22Rv1 (cell line): ENCODE results near the gene HES4.

ENCODE experiments used
- H3K27ac ChIP-seq: fragments of 450-650 bp; 2 replicates; pipeline ENCODE4 v1.5.1; 2017
- ZFX ChIP-seq: fragments of 450-650 bp; IDR thresholded peaks from 2 replicates; pipeline ENCODE4 v1.6.1; 2017; ENCODE audit warnings: antibody characterized with exemption, borderline replicate concordance
- TF ChIP-seq, protein P1 (sequence below): fragments of 450-650 bp; IDR thresholded peaks from 2 replicates; pipeline ENCODE4 v1.5.1; 2017; ENCODE audit warnings: mild to moderate bottlenecking

Gene HES4

DNA sequence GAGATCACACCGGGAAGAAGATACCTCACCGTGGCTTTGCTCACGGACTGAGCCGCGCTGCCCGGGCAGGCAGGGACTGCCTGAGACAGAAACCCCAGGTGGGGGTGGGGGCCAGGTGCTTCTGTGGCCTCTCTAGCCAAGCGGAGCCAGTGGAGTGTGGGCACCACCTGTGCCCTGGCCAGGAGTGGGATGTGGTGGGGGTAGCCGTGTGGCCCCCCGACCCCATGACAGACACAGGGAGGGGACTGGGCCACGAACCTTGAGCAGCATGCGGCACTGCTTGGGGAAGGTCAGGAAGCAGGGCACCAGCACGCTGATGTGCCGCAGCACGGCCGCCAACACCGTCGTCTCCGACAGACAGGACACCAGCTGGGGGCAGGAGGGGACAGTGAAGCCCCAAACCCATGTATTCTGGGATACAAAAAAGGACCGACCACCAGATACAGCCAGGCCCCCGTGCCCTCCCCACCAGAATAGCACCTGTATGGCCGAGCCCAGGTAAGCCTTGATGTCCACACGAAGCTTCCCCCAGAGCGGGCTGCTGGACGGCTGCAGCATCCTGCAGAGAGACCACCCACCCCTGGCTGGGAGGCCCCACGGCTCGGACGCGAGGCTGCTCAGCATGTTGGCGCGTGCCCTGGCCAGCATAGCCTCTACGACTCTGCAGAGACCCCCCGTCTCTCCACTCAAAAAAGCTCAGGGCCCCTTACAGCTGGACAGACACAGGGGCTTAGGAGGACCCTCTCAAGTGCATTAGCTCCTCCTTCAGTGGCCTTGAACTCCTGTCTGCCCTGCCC is 46.2 kb downstream of the HES4 start:
- no peak overlapping the region for H3K27ac ChIP-seq
- TF ChIP-seq, protein P1, sequence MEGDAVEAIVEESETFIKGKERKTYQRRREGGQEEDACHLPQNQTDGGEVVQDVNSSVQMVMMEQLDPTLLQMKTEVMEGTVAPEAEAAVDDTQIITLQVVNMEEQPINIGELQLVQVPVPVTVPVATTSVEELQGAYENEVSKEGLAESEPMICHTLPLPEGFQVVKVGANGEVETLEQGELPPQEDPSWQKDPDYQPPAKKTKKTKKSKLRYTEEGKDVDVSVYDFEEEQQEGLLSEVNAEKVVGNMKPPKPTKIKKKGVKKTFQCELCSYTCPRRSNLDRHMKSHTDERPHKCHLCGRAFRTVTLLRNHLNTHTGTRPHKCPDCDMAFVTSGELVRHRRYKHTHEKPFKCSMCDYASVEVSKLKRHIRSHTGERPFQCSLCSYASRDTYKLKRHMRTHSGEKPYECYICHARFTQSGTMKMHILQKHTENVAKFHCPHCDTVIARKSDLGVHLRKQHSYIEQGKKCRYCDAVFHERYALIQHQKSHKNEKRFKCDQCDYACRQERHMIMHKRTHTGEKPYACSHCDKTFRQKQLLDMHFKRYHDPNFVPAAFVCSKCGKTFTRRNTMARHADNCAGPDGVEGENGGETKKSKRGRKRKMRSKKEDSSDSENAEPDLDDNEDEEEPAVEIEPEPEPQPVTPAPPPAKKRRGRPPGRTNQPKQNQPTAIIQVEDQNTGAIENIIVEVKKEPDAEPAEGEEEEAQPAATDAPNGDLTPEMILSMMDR = no peak
- no peak for TF ChIP-seq ZFX

DNA sequence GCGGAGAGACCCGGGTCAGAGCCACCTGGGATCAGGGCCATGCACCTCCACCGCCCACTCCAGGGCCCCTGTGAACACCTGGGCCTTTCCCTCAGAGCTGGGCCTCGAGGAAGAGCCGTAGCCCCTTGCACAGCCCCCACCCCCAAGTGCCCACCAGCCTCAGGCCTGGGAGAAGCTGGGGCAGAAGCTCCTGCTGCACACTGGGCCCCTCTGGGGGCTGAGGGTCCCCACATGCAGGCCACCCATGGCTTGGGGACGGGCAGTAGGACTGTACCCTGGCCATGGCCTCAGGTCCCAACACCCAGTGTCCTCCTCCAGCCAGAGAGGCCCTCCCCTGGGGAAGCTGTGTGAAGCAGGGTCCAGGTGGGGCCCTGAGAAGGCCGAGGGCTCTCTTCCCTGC is 47.3 kb downstream of the HES4 start:
- H3K27ac ChIP-seq = no peak overlapping the region
- TF ChIP-seq, protein P1 = no peak
- TF ChIP-seq ZFX = no peak

DNA sequence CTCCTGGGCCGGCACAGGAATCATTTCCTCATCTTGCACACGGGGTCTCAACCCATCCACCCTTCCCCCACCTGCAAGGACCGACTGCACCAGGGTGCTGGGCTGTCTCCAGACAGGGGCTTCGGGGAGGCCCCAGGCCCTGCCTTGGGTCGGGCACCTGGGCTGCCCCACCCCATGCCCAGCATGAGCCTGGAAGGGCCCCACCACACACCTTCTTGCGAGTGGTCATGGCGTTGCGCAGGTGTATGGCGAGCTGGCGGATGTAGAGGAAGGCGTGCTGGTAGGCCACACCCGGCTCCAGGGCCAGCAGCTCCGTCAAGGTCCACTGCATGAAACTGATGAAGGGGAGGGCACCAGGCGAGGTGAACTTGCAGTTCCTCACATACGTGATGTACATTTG is 47.7 kb downstream of the HES4 start:
- TF ChIP-seq ZFX = no peak
- TF ChIP-seq, protein P1 = no peak
- H3K27ac ChIP-seq = no peak overlapping the region

DNA sequence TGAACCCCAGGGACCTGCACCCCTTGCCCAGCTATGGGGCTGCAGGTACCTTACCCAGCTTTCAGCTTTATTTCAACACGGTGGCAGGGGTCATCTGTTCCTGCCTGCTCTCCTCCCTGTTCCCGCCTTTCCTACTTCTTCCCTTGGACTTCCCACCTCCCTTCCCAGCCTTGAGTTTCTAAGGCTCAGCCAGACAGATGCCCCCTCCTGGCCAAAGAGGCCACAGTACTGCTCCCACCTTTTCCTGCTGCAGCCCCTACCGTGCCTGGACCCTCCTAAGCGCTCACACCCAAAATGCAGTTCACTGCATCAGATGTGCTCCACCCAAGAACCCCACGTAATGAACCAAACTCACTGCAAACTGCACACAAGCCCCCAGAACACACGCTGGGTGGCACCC is 48.5 kb downstream of the HES4 start:
- TF ChIP-seq ZFX = no peak
- TF ChIP-seq, protein P1 = 0 out of 2 replicates have a peak, but pooled peaks have one; percentile 7
- no peak overlapping the region for H3K27ac ChIP-seq

DNA sequence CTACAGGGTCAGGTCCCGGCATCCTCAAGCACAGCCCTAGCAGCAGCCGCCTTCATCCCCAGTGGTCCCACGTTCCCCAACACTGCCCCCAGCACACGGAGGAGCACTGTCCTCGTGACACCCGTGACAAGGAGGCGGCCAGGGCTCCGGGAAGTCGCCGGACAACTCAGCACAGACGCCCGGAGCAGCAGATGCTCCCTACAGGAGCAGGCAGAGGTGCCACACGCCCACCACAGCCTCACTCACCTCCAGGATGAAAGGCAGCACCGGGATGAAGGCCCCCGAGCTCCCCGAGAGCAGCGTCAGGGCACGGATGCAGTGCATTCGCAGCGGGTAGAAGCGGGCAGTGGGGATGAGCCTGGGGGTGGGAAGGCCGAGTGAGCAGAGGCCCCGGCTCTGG is 49.0 kb downstream of the HES4 start:
- TF ChIP-seq, protein P1 = no peak
- no peak for TF ChIP-seq ZFX
- H3K27ac ChIP-seq = no peak overlapping the region

DNA sequence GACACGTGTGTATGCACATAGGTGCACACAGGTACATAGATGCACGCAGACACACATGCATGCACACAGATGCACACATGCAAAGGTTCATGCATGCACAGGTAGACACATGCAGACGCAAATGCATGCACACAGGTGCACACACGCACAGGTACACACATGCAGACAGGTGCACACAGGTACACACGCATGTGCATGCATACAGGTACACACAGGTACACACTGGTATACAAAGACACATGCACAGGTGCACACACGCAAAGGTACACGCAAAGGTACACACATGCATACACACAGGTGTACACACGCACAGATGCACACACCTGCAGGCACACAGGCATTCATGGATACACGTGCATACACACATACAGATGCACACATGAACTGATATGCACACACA is 49.6 kb downstream of the HES4 start:
- TF ChIP-seq, protein P1 = no peak
- no peak for TF ChIP-seq ZFX
- H3K27ac ChIP-seq = no peak overlapping the region
